GM12872 (cell line): ENCODE measurements around the gene KRT86.

Source experiments
- CTCF ChIP-seq: IDR thresholded peaks from 3 replicates; pipeline ENCODE4 v1.5.1; 2011; ENCODE audit warnings: low read depth, mild to moderate bottlenecking, low read length, moderate library complexity; ENCODE audit not compliant: insufficient read depth

The KRT86 gene

GRCh38 chr12:52334185-52334584, 59.7 kb downstream of the KRT86 start:
- no peak for TF ChIP-seq CTCF

GRCh38 chr12:52335598-52336262, 61.3 kb downstream of the KRT86 start:
- TF ChIP-seq CTCF = no peak

GRCh38 chr12:52336641-52337040, 62.2 kb downstream of the KRT86 start:
- TF ChIP-seq CTCF = no peak

- TF ChIP-seq CTCF = no peak
Observed at GRCh38 chr12:52337054-52337453, 62.6 kb downstream of the KRT86 start.

GRCh38 chr12:52338241-52338960, 64.0 kb downstream of the KRT86 start:
- no peak for TF ChIP-seq CTCF

- TF ChIP-seq CTCF = no peak
Observed at GRCh38 chr12:52341066-52341580, 66.7 kb downstream of the KRT86 start.

GRCh38 chr12:52342781-52343490, 68.5 kb downstream of the KRT86 start:
- TF ChIP-seq CTCF = no peak
